ENCODE data around the gene GNAI2.
"Not testable (repeated sequence)": the region's sequence is repeated elsewhere in the genome, so short reads cannot be mapped to it uniquely, and the experiment has no call there.

Gene GNAI2

DNA sequence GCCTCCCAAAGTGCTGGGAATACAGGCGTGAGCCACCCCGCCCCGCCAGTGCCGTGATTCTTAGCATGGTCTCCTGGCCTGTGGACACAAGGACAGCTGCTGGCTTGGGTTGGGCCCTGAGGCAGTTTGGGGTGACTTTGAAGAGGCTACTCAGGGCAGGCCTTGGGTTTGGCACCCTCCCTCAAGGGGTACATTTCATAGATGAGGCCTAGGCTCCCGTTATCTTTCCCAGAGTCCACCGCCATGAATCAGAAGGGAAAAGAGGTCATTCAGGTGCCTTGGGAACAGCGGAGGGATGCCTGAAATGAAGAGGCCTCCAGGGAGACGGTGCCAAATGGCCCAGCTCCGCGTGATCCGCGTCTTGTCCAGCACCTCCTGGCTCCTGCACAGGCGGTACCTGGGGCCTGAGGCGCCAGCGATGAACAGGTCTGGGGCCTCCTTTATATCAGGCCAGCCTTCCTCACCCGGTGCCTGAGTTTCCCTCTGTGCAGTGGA is 9.3 kb downstream of the GNAI2 start:
- no peak for DNase-seq (ENCODE audit: low read depth in 2 of 2)

DNA sequence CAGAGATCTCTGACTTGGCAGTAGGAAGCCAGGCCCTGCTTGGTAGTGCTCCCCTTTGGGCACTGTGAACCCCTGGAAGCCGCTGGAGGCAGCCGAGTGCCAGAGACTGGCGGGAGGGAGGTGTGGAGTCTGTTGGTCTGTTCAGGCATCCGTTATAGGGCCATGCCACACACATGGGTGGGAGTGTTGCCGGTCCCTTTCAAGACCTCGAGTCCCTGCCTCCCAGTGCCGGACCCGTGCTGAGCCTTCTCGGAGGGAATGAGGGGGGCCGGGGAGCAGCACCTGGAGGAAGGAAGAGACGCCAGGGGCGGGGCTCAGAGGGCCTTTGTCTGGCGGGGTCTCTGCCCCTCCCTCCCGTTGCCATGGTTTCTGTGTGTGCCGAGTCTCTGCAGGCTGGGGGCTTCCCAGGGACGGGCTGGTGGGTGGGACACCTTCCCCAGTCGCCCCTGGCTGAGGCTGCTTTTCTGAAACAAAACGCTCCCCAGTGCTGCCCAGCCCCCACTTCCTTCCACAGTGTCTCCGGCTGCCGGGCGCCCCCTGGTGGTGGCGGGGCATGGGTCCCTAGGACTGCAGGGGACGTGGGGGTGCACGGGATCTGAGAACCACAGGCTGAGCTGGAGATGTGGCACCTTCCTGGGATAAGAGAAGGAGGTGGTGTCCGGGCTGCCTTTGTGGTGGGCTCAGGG is 10.0 kb downstream of the GNAI2 start:
- DNase-seq (ENCODE audit: low read depth in 2 of 2) = peak; percentile 91 to 98

GRCh38 chr3:50246517-50246954 is 10.5 kb downstream of the GNAI2 start:
- peak in 1 of 2 donors; percentile 50 for DNase-seq (ENCODE audit: low read depth in 2 of 2)

DNA sequence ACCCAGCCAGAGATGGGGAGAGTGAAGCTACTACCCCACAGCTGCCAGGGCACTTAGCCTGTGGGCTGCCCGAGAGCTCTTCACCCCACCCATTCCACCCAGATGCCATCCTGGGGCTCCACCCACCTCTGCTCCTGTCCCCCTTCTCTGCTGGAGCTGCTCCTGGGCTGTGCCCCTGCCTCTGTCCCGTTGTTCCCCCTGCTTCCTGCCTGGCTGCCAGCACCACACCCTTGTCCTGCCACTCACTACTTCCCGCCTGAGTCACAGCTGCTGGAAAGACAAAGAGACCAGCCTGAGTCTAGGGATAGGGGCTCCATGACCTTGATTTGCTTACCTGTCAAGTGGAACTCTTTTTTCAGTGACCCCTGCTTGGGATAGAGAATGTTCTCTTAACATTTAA is 12.4 kb downstream of the GNAI2 start:
- no peak for DNase-seq (ENCODE audit: low read depth in 2 of 2)

DNA sequence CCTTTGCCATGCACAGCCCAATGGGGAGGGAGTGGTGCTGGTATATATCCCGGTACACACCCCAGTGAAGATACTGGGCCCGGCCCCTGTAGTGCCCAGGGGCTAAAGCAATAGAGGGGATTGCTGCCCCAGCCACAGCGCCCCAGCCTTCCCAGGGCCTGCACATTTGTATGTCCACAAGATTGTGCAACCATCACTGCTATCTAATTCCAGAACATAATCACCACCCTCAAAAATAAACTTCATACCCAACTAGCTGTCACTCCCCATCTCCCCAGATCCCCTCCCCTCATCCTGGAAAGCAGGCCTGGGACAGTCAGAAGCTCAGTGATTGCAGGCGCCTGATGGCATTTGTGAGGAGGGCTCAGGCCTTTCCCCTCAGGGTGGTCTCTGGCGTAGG is 13.5 kb downstream of the GNAI2 start:
- no peak for DNase-seq (ENCODE audit: low read depth in 2 of 2)

- no peak for DNase-seq (ENCODE audit: low read depth in 2 of 2)
Observed at GRCh38 chr3:50250514-50250913, 14.5 kb downstream of the GNAI2 start.

DNA sequence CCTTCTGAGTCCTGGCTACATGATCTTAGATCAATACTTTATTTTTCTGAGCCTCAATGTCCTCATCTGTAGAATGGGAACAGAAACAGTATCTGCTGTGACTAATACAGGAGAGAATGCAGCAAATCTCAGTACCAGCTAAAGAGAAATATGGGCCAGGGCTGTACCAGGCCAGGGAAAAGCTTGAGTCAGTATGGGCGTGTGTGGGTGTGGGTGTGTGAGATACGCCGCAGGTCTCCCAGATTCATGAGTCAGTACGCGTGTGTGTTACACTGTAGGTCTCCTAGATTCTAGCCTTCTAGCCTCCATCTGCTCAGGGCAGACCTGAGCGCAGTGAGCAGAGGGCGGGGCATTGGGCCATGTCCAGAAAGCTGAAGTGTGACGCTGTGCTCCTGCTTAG is 15.2 kb downstream of the GNAI2 start:
- no peak for DNase-seq (ENCODE audit: low read depth in 2 of 2)

- no peak for DNase-seq (ENCODE audit: low read depth in 2 of 2)
Observed at GRCh38 chr3:50254577-50255250, 18.7 kb downstream of the GNAI2 start.

DNA sequence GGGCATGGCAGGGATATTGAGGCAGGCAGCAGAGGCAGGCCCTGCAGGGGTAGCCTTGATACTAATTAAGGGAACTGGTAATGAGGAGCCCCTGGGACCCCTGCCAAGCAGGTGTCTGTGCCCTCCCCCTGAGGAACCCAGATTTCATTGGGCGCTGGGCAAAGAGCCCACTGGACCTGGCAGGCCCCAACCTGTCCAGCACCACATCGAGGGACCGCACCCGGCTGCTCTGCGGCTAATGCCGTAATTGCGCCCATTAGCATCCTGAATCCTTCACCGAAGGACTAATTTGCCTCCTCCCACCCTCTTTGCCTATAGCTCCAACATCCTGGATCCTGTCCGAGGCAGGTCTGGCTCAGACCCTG is 19.2 kb downstream of the GNAI2 start:
- no peak for DNase-seq (ENCODE audit: low read depth in 2 of 2)

DNA sequence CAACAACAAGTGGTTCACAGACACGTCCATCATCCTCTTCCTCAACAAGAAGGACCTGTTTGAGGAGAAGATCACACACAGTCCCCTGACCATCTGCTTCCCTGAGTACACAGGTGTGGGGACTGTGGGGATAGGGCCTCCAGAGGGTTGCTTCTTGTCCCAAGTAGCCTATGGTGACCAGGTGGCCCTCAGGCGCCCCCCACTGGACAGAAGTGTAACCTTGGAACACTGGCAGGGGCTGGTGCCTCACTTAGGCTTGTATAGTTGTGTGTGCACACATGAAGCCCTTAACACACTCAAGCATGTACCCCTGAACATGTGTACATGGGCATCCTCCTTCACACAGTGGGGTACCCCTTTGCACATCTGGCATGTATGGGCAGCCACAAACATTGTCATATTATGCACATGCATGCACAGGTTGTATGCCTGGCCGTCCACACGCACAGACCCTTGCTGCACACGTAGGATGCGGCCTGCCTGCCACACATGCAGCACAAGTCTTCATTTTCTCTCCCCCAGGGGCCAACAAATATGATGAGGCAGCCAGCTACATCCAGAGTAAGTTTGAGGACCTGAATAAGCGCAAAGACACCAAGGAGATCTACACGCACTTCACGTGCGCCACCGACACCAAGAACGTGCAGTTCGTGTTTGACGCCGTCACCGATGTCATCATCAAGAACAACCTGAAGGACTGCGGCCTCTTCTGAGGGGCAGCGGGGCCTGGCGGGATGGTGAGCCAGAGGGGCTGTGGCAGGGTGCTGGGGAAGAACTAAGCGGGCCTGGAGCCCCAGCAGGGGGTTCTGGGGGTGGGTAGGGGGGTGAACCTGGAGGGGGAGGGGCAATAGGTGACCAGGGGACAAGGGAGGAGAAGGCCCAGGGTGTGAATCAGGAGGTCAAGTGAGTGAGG is 21.2 kb downstream of the GNAI2 start:
- no peak for DNase-seq (ENCODE audit: low read depth in 2 of 2)

DNA sequence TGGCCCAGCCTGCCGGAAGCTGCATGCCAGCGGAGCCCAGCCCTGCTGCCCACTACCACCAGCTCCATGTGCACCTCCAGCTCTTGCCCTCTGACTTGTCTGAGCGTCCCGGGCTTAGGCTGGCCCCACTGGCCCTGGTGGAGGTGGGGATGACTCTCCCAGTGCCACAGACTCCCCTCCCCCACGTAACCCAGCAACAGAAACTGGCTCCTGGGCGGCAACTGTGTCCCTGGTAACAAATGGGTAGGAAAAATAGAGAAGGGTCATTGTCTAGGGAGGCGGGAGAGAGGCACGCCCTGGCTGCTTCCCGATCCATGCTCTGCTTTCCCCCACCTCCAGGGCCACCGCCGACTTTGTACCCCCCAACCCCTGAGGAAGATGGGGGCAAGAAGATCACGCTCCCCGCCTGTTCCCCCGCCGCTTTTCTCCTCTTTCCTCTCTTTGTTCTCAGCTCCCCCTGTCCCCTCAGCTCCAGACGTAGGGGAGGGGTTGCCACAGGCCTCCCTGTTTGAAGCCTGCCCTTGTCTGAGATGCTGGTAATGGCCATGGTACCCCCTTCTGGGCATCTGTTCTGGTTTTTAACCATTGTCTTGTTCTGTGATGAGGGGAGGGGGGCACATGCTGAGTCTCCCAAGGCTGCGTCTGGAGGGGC is 22.2 kb downstream of the GNAI2 start:
- no peak for DNase-seq (ENCODE audit: low read depth in 2 of 2)

- DNase-seq (ENCODE audit: low read depth in 2 of 2) = no peak
Observed at GRCh38 chr3:50258979-50259378, 23.0 kb downstream of the GNAI2 start.

- no peak for DNase-seq (ENCODE audit: low read depth in 2 of 2)
Observed at GRCh38 chr3:50259432-50260026, 23.5 kb downstream of the GNAI2 start.

GRCh38 chr3:50260027-50260941 is 24.3 kb downstream of the GNAI2 start:
- DNase-seq (ENCODE audit: low read depth in 2 of 2) = peak; percentile 43 to 70

DNA sequence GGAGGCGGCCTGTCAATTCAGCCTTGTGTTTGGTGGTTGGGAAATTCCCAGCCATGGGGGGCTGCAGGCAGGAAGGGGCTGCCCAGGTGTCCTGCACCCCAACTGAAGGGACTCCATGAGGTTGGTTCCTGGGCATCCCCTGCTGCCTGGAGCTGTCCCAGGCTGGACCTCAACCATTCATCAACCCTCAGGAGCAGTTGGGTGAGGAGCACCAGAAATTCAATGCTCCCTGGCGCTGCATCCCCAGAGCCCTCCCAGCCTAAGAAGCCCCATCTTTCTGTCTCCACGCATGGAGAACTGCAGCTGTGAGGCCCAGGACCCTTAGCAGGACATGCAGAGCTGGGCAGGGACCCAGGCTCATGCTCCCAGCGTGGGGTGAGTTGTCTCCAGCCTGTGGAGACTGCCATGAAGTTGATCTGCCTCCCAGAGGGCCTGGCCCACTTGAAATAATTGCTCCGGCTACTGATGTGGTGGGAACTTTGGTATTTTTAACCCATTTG is 25.0 kb downstream of the GNAI2 start:
- DNase-seq (ENCODE audit: low read depth in 2 of 2) = no peak

GRCh38 chr3:50261505-50261904 is 25.5 kb downstream of the GNAI2 start:
- DNase-seq (ENCODE audit: low read depth in 2 of 2) = no peak

- DNase-seq (ENCODE audit: low read depth in 2 of 2) = not testable (repeated sequence)
Observed at GRCh38 chr3:50262200-50262599, 26.2 kb downstream of the GNAI2 start.

DNA sequence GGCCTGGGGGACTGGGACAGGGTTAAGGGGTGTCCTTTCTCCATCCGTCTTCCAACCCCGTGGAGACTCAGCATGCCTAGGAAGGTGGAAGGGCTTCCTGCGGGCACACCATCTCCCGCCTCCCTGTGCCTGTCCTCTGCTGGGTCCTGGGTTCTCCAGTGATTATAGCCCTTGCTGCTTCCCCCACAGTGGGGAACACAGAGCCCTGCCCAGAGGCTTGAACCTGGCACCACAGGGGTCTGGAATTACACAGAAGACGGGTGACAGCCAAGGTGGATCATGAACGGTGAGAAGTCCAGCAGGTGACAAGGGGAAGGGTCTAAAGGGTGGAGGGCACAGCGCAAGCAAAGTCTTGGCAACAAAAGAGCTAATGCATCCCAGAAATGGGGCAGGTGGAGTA is 26.8 kb downstream of the GNAI2 start:
- no peak for DNase-seq (ENCODE audit: low read depth in 2 of 2)

DNA sequence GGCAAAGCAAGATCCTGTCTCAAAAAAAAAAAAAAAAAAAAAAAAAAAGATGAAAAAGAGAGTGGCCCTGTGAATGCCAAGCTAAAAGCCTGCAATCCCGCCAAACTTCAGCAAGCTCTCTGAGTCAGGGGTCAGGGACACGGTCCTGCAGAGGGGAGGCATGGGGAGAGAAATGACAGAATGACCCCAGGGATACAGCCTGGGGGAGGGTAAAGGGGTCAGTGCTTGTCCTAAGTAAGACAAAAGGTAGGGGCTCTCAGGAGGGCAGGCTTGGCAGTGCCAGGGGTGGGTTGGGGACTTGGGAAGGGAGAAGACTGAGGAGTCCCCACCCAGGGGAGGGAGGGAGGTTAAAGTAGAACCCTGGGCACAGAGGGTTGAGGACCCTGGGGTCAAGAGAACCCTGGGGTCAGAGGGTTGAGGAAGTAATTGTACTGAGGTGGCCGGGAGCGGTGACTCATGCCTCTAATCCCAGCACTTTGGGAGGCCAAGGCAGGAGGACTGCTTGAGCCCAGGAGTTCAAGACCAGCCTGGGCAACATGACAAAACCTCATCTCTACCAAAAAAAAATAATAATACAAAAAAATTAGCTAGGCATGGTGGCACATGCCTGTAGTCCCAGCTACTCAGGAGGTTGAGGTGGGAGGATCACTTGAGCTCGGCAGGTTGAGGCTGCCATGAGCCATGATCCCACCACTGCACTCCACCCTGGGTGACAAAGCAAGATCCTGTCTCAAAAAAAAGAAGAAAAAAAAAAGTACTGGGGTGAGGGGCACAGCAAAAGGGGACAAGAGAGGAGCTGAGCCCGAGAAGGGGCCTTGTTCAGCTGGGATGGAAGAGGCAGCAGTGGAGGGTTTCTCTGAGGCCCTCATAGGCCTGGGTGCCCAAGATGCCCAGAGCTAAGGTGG is 27.7 kb downstream of the GNAI2 start:
- no peak for DNase-seq (ENCODE audit: low read depth in 2 of 2)
